GM18858 (cell line): Measurements from ENCODE around the gene MSANTD3.
"Not testable (repeated sequence)": the region's sequence is repeated elsewhere in the genome, so short reads cannot be mapped to it uniquely, and the experiment has no call there.

Experiments used
- ATAC-seq: cut with Tn5 transposase; IDR thresholded peaks from one replicate; pipeline ENCODE4 v1.9.1; 2021; ENCODE audit not compliant: unreplicated experiment

Gene MSANTD3

DNA sequence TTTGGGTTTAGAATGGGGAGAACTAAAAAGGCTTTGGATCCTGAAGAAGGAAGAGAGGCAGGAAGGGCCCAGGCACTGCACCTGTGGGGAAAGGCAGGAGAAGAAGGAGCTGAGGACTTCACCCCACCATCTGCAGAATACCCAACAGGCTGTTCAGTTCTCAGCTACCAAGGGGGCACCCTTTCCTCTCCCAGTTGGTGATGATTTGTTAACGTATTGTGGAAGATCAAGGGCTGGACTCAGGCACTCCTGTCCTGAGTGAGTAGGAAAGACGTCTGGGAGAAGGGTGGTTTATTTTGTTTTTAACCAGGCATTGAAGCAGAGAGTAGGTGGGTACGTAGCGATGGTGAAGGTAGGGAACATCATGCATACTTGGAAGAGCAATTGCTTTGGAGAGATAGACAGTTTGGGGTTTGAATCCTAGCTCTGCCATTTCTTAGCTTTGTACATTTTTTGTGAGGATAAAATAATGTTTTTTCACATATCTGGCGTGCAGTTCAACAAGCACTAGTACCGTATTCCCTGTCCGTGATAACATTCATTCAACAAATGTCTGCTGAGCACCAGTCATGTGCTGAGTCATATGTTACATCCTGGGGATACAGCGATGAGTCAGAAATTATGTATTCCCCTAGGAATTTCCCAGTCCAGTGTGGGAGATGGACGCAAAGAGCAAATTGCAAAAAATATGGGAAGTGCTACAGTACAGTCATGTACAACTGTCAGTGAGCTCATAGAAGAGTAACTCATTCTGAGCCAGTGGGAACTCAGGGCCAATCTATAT is 2.1 kb downstream of the MSANTD3 start:
- no peak for ATAC-seq

DNA sequence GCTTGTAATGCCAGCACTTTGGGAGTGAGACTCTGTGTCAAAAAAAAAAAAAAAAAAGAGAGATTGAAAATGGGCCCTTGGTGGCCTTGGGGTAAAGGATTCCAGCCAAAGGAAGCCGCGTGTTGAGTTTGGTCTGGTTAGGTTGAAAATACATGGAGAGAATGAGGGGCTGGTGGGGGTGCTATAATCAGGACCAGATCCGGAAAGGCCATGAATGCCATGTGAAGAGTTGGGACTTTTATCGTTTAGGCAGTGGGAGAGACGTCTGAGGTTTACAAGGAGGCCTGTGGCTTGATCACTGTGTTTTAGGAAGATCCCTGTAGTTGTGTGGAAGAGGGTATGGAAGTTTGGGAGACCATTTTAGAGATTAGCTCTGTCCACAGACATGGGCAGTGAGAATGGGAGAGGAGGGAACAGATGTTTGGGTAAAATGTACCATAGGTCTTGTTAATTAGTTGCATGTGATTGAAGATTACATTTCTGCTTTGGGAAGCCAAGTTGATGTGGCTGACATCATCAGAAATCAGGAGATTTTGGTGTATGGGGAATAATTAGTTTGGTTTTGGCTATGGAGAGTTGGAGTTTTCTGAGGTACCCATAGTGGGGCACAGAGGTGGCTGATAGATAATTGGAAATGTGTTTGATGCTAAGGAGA is 3.5 kb downstream of the MSANTD3 start:
- no peak for ATAC-seq

DNA sequence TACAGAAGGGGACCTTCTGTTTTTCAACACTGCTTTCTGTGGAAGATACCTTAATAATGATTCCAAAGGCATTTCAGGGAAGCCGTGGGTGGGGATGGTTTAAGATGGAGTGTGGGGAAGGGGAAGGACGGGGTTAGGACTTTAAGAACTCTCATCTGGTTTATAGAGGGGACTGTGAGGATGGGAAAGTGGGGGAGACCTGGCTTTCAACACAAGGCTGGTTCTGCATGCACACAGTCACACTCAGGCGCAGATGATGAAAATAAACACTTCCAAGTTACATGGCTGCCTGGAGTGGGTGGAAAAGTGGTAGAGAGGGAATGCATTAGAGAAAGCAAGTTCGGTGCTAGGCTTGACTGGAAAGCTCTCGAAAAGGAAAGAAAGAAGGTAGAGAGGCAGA is 4.9 kb downstream of the MSANTD3 start:
- no peak for ATAC-seq

DNA sequence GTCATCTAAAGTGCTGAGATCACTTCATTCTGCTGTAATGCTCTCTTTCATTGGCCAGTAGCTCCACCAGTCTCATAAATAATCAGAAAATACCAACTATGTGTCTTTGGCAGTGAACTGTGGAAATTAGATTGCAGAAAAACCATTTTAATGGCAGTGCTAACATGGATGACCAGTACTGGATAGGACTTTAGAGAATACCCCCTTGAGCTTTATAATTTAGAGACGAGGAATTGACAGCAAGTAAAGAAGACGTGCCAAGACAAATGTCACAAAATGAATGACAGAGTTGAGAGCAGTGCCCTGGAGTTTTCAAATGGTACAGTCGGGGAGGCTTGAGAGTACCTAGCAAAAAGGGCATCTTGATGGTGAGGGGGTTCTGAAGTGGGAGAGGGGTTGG is 5.8 kb downstream of the MSANTD3 start:
- ATAC-seq = no peak

DNA sequence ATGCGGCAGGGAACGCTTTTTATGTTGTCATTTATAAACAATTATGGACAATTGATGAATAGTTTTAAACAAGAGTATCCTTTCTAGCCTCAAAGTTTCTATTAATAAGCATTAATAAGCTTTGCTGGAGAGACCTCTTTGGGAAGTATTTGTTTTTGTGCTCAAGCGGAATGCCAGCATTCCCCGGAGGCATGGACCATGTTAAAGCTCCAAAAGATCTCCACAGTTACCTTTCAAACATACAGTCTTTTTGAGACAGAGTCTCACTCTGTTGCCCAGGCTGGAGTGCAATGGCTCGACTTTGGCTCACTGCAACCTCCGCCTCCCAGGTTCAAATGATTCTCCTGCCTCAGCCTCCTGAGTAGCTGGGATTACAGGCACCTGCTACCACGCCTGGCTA is 9.6 kb downstream of the MSANTD3 start:
- no peak for ATAC-seq

DNA sequence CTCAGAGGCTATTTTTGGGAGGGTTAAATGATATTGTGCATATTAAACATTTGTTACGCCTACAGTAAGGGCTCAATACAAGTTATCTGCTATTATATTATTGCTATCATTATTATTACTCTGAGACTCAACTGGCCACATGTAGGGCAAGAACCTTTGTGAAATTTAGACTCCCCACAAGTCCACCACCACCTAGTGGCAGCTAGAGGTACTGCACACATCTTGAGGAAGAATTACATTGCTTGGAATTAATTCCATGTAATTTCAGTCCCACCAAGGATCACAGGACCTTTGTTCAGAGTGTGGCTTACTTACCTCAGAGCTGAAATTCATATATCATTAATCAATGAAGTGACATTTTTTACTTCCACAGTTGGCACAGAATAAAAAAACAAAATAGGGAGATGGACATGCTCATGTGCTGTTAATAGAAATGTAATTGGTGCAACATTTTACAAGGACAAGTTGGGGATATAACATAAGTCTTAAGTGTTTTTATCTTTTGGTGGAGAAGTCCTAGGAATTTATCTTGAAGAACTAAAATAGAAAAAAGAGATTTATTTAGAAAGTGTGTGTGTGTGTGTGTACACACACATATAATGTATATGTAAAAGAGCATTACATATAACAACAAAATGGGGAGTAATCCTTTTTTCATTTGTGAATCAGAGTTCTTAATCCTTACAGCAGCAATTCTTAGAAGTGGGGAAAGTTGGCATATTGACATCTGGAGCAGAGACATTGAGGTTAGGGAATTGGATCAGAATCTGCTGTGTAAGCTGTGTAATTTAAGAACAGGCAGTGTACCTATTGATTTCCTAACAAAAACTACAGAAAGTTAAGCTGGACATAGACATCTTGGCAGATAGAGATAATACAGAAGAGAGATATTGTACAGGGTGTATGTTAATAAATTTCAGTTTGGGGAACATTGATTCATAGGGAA is 11.2 kb downstream of the MSANTD3 start:
- peak; percentile 69 for ATAC-seq

DNA sequence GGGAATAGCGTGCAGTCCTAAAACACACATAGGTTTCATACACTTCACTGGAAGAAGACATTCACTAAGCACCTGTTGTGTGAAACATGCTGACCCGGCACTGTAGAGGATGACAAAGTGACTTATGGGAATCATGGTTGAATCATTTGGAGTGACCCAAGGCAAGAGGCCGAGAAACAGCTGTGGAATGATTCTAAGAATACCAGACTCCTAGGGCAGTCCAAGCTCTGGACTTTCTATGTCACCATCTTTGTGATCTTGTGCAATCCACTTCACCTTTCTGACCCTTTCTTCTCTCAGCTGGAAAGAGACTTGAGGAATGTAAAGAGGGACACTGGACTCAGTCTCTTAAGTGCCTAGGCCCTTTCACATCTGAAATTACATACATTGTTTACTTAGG is 13.1 kb downstream of the MSANTD3 start:
- ATAC-seq = no peak

DNA sequence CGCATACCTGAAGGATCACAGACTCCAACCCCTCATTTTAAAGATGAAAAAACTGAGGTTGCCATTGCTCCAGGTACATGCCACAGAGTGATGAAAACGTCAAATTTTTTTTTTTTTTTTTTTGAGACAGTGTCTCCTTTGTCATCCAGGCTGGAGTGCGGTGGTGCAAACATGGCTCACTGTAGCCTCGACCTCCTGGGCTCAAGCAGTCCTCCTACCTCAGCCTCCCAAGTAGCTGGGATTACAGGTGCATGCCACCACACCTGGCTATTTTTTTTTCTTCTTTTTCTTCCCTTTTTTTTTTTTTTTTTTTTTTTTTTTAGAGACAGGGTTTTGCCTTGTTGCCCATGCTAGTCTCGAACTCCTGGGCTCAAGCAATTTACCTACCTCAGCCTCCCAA is 13.5 kb downstream of the MSANTD3 start:
- ATAC-seq = not testable (repeated sequence)

DNA sequence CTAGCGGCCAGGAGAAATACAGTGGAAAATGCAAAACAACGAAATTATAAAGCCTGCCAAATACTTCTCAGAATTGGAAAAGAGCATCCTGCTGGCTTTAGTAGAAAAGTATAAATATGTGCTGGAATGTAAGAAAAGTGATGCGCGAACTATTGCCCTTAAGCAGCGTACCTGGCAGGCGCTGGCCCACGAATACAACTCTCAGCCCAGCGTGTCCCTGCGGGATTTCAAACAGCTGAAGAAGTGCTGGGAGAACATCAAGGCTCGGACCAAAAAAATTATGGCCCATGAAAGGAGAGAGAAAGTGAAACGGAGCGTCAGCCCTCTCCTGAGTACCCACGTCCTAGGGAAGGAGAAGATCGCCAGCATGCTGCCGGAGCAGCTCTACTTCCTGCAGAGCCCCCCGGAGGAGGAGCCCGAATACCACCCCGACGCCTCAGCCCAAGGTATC is 15.0 kb downstream of the MSANTD3 start:
- ATAC-seq = no peak

DNA sequence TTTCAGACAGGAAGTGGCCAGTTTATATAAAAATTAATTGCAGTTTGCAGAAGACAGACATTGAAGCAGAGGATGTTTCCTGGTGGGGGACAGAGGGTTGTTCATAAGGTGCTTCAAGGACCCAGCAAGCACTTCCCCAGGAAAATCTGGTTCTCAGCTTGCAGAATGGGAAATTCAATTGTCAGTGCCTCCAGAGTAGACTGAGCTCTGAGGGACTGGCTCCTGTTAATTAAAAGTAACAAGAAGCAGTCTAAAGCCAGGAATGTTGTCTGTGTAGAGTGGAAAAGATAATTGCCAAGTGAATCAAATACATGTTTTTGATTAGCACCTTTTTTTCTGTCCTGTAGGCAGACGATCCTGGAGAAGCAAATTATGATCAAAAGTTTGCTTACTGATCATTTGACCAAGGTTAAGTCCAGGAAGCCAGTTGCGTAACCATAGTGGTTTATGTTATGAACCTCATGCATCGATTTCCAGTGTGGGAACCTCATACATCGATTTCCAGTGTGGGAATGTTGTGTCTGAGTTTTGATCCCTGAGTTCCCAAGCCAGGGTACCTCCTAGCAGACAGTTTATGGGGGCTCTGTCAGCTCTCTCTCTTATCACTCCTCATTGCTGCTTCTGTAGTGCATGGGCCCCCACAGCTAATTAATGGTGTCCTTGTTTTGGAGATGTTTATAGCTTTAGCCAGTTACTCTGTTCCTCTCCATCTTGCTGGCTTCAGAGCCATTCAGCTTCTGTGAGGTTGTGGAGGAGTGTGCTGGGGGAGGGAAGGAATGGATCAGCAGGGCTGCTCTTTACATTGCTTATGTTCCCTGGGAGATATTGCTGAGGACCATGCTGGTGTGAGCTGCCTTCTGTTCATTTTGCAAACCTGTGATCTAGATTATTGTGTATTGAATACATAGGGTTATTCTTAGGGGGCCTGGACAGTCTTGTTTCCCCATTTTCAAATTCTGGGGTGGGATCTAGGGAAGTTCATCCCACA is 17.1 kb downstream of the MSANTD3 start:
- no peak for ATAC-seq

DNA sequence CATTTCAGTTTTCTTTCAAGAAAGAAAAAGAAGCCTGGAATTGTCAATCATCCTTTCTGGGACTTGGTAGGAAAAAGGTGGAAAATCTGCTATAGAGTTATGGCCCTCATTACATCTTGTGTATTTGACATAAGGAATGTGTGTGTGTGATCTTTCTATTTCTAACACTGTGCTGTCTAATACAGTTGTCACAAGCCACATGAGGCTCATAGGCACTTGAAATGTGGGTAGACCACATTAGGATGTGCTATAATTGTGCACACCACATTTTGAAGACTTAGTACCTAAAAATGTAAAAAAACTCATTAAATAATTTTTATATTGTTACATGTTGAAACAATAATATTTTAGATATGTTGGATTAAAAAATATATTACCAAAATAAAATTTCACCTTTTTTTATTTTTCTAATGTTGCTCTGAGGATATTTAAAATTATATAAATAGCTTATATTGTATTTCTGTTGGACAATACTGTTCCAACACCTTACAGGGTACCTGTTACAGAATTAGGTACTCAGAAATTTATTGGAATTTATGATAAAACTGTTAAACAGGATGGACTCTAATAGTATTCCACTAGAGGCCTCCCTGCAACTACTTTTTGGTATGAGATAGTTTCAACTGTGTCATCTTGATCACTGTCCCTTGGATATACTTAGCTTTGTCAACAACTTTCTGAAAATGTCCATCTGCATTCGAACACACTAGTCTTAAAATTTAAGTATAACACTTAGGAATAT is 18.4 kb downstream of the MSANTD3 start:
- ATAC-seq = no peak

DNA sequence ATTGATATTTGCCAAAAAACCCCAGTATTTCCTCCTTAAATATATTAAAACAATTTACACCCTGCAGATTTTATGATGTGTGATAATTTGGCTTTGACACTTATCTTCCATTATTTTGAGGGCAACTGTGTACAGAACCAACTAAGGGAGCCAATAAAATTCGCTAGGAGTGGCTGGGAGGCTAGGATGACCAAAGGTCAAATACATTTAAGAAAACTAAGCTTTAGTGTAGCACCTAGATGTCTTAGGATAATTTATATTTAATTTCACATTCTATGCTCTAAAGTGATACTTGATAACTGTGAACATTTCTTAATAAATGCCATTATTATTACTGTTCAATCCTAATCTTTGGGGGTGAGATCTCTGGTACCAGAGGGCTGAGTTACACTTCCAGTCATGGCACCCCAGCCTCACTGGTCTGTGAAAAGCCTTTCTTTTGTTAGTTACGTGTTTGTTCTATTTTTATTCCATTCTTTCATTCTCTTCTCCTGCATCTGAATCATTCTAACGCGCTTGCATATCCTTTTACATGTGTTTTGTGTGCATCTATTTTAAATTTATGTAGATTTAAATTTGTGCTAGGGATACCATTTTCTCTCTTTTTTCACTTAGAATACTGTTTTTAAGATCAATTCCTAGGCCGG is 19.1 kb downstream of the MSANTD3 start:
- ATAC-seq = no peak

DNA sequence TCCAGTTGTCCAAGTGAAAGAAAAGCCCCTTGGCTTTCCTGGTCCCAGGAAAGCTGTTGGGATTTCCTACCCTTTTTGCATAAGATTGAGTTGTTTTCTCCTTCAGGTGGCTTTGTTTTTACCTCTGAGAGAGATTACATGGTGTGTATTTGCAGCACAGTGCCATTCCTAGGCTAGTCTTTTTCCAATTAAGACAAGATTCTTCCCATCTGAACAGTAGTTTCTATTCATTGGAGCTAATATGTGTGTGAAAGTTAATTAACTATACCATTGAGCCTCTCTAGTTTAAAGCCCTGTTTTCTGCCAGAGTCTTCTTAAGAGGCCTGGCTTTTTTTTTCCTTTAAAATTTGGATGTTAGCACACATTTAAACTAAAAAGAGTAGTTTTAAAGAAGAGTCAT is 20.1 kb downstream of the MSANTD3 start:
- ATAC-seq = no peak

DNA sequence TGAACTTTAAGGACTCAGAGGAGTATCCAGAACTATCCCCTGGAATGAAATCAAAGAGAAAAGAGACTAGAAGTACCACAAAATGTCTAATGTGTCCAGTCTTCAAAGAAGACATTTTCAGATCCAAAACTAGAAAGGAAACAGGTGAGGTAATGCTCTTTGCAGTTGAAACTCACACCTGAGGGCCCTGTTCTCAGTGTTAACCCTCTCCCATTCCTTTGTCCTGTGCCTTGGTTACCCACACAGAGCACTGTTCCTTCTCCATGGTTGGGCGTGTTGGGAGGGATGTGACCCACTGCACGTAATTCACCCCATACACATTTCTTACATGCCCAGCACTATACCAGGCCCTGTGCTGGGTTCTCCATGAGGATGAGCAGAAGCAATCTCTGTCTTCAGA is 21.3 kb downstream of the MSANTD3 start:
- ATAC-seq = no peak

DNA sequence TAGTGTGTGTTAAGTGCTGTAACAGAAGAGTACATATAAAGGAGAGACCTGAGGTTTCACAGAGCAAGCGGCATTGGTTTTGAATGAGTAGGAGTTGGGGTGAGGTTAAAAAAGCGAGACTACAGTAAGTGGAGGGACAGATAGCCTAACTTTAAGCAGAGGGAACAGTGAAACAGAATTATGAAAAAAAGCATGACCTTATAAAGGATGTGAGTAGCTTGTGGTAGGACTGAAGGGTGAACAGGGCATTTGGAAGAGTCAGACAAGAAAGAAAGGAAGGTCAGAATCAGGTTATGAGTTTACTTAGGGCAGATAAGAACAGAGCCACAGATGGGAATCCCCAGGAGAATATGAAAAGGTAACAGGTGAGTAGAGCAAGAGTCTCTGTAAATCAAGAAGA is 22.5 kb downstream of the MSANTD3 start:
- ATAC-seq = peak; percentile 87

DNA sequence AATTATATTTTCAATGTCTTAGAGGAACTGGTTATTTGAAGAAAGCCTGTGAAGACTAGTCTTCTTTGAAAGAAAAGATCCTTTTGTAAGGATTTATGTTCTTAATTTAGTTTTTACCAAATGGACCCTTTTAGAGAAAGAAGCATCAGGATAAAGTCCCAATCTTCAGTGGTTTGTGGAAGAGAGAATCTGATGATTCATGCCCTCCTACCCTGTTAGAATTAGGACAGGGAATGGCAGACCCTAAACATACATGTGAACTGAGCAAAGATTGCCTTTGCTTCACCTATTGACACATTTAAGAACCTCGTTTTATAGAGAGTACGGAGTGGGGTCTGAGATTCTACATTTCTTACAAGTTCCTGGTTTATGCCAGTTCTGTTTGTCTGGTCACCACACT is 26.0 kb downstream of the MSANTD3 start:
- ATAC-seq = no peak

DNA sequence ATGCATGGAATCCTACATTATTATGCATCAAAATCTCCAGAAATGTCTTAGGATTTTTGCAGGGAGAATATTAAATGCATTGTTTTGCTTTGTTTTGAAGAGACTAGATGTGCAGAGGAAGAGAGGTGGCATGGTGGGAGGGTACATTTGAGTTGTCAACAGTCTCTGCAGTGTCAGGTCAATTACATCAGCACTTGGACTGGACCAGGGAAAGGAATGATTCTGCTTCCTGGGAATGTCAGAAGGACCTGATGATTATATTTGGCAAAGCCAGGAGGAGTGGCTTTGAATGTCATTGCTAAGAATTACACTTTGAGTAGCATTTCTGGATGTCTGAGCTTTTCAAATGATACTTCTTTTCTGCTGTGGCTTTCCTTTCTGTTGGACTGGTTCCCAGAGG is 28.5 kb downstream of the MSANTD3 start:
- no peak for ATAC-seq

DNA sequence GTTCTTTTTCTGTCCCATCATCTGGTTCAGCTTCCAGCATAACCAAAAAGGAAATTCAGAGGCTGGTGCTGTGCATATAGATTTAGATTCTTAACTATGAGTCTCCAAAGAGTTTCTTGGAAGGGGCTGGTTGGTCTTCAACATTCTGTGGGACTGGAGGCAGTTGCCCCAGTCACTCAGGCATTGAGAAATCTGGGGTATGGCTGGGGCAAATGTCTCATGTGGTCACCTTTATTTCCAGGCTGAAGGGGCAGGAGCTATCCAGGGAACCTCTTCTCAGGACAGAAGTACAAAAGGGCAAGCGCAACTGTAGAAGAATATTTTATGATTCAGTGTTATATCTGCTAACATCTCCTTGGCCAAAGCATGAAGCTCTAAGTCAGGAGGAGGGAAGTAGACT is 30.6 kb downstream of the MSANTD3 start:
- no peak for ATAC-seq

DNA sequence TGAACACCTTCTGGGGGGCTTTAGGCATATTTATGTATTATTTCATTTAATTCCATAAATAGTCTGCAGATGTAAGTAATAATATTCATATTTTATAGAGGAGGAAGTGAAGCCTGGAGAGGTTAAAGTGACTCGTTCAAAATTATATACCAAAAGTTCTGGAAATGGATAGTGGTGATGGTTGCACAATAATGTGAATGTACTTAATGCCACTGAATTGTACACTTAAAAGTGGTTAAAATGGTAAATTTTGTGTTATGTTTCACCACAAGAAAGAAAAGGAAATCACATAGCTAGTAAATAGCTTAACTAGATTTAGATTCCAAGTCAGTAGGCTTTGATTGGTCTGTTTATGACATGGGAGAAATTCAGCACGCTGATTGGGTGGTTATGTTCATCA is 33.0 kb downstream of the MSANTD3 start:
- ATAC-seq = no peak
